PC-3 (cell line): ENCODE measurements around the gene SCN9A. TPM values are rescaled to one million over a fixed set of nuclear protein-coding genes. Genes with fewer than 3 reads are reported as not detected.

Experiments used
- ATAC-seq: fragments of 200-7000 bp; cut with Tn5 transposase; 2 replicates; pipeline ENCODE4 v1.9.1; 2020; ENCODE audit warnings: mild to moderate bottlenecking, moderate library complexity
- BruUV-seq: library from RNA; stranded (reverse); fragments of 400-500 nt; replicated peaks from 2 replicates; lab custom pipeline; 2021; lab: Mats Ljungman, UMichigan
- CTCF ChIA-PET: fragments of 300-600 bp; sonication (Branson Sonifier 250); formaldehyde crosslinking; loops from one replicate; lab custom pipeline; 2022; ENCODE audit warnings: antibody characterized with exemption; lab: Charles Lee
- POLR2A ChIA-PET: fragments of 300-600 bp; sonication (Branson Sonifier 250); formaldehyde crosslinking; loops from one replicate; lab custom pipeline; 2022; ENCODE audit warnings: antibody characterized with exemption; ENCODE audit not compliant: unreplicated experiment; lab: Charles Lee
- DNase-seq: peaks from one replicate; pipeline ENCODE4 v3.0.0-alpha.2; 2015
- H2AFZ ChIP-seq: fragments of 300-600 bp; sonication (generic); 2 replicates; pipeline ENCODE4 v1.6.0; 2016; ENCODE audit warnings: antibody characterized with exemption, low read length
- H3F3A ChIP-seq: fragments of 300-600 bp; sonication (generic); one replicate; pipeline ENCODE4 v1.6.0; 2017; ENCODE audit warnings: antibody characterized with exemption, low read length, control low read depth, mild to moderate bottlenecking; ENCODE audit not compliant: unreplicated experiment
- H3K27ac ChIP-seq: fragments of 300-600 bp; sonication (generic); 2 replicates; pipeline ENCODE4 v1.5.1; 2016; ENCODE audit warnings: mild to moderate bottlenecking, low read length
- H3K27me3 ChIP-seq: fragments of 300-600 bp; sonication (generic); 2 replicates; pipeline ENCODE4 v1.6.1; 2016; ENCODE audit warnings: low read length, mixed read lengths
- H3K36me3 ChIP-seq: fragments of 300-600 bp; sonication (generic); 2 replicates; pipeline ENCODE4 v1.6.1; 2016; ENCODE audit warnings: low read depth, mixed run types, low read length, mixed read lengths
- H3K4me1 ChIP-seq: fragments of 300-600 bp; sonication (generic); 2 replicates; pipeline ENCODE4 v1.5.1; 2016; ENCODE audit warnings: low read length; ENCODE audit not compliant: insufficient read depth
- H3K4me2 ChIP-seq: fragments of 300-600 bp; sonication (generic); 2 replicates; pipeline ENCODE4 v1.6.0; 2016; ENCODE audit warnings: low read length
- H3K4me3 ChIP-seq: fragments of 300-600 bp; sonication (generic); 2 replicates; pipeline ENCODE4 v1.5.1; 2016; ENCODE audit warnings: mild to moderate bottlenecking, low read length, mixed read lengths
- H3K79me2 ChIP-seq: fragments of 300-600 bp; sonication (generic); 2 replicates; pipeline ENCODE4 v1.6.1; 2017; ENCODE audit warnings: low read length, mixed read lengths
- H3K9ac ChIP-seq: fragments of 300-600 bp; sonication (generic); 2 replicates; pipeline ENCODE4 v1.6.0; 2016; ENCODE audit warnings: mild to moderate bottlenecking, low read length
- H3K9me2 ChIP-seq: fragments of 300-600 bp; sonication (generic); replicated peaks from 2 replicates; pipeline ENCODE4 v1.6.1; 2016; ENCODE audit warnings: mixed run types, low read length, mixed read lengths
- H3K9me3 ChIP-seq: fragments of 300-600 bp; sonication (generic); 2 replicates; pipeline ENCODE4 v1.6.1; 2016; ENCODE audit warnings: low read length, mixed read lengths
- H4K20me1 ChIP-seq: fragments of 300-600 bp; sonication (generic); 2 replicates; pipeline ENCODE4 v1.6.1; 2016; ENCODE audit warnings: low read length, mixed read lengths
- CTCF ChIP-seq: fragments of 300-600 bp; sonication (generic); conservative IDR thresholded peaks from 2 replicates; pipeline ENCODE4 v1.5.1; 2017; ENCODE audit warnings: antibody characterized with exemption, low read depth, mild to moderate bottlenecking, low read length
- EZH2 ChIP-seq: fragments of 300-600 bp; sonication (generic); IDR thresholded peaks from one replicate; pipeline ENCODE4 v1.6.1; 2017; ENCODE audit warnings: antibody characterized with exemption, mild to moderate bottlenecking, low read length; ENCODE audit not compliant: unreplicated experiment
- EZH2phosphoT487 ChIP-seq: fragments of 300-600 bp; sonication (generic); IDR thresholded peaks from 2 replicates; pipeline ENCODE4 v1.6.1; 2018; ENCODE audit warnings: mild to moderate bottlenecking, antibody characterized with exemption, low read length, borderline replicate concordance
- intact Hi-C: fragments of 100-400 bp; cut with micrococcal nuclease; formaldehyde crosslinking; loops from 2 replicates; pipeline ENCODE4 v1.9.0; 2023
- total RNA-seq: library from RNA; depleted of rRNA; stranded (reverse); fragments of >200 nt; gene quantifications from 2 replicates; pipeline ENCODE4 v1.2.3, GENCODE V29; 2014

SCN9A gene
- total RNA-seq, 1 experiment from 2014 or later = 7.0 TPM

- Histone ChIP-seq H3K4me1 (peaks cover 22% of the 10 kb centered on the region), H3K79me2 (no peaks in the 10 kb centered on the region), H3K27me3 (no peaks in the 10 kb centered on the region), H3K9ac (no peak overlapping the region), H3K9me2 (no peaks in the 10 kb centered on the region), H3K4me3 (no peak overlapping the region), H4K20me1 (no peaks in the 10 kb centered on the region), H3K36me3 (no peaks in the 10 kb centered on the region), H3F3A (no peaks in the 10 kb centered on the region), H3K9me3 (no peaks in the 10 kb centered on the region), H3K27ac (no peak overlapping the region), H2AFZ (no peak overlapping the region), H3K4me2 (no peak overlapping the region)
- intact Hi-C loops = no loop called here
- no peak for ATAC-seq
- DNase-seq = peak; percentile 57
- TF ChIP-seq EZH2phosphoT487 = no peak
- TF ChIP-seq EZH2 = no peak
- no peak for TF ChIP-seq CTCF
- CTCF ChIA-PET = no interaction called here
- BruUV-seq = no TSS peak
- POLR2A ChIA-PET = interaction anchor here (0.6 kb wide), 1 partner anchor 72 kb away, joined by 3 read pairs; no protein-coding TSS in a partner anchor
Observed at GRCh38 chr2:166338831-166339339, 36.9 kb downstream of the SCN9A start.

- no peak overlapping the region for H3K4me2 ChIP-seq
- POLR2A ChIA-PET = no interaction called here
- peaks cover 32% of the 10 kb centered on the region for H3K4me1 ChIP-seq
- H3K79me2 ChIP-seq = no peaks in the 10 kb centered on the region
- no peak overlapping the region for H3K4me3 ChIP-seq
- H3K9ac ChIP-seq = no peak overlapping the region
- BruUV-seq = no TSS peak
- no peaks in the 10 kb centered on the region for H3K27me3 ChIP-seq
- CTCF ChIA-PET = no interaction called here
- H3K9me3 ChIP-seq = no peaks in the 10 kb centered on the region
- intact Hi-C loops = no loop called here
- TF ChIP-seq EZH2phosphoT487 = no peak
- no peak for TF ChIP-seq CTCF
- TF ChIP-seq EZH2 = no peak
- H4K20me1 ChIP-seq = no peaks in the 10 kb centered on the region
- no peaks in the 10 kb centered on the region for H3K36me3 ChIP-seq
- ATAC-seq = no peak
- no peaks in the 10 kb centered on the region for H3F3A ChIP-seq
- no peak for DNase-seq
- no peak overlapping the region for H3K27ac ChIP-seq
- no peak overlapping the region for H2AFZ ChIP-seq
- no peaks in the 10 kb centered on the region for H3K9me2 ChIP-seq
Observed at GRCh38 chr2:166337932-166338331, 37.8 kb downstream of the SCN9A start.

GRCh38 chr2:166335284-166335683 lies 40.5 kb downstream of the SCN9A start:
- no peaks in the 10 kb centered on the region for H3K27me3 ChIP-seq
- H3K4me3 ChIP-seq = no peak overlapping the region
- no peak overlapping the region for H3K9ac ChIP-seq
- no peak overlapping the region for H3K27ac ChIP-seq
- DNase-seq (peak; percentile 25), ATAC-seq (no peak)
- H3K9me3 ChIP-seq = no peaks in the 10 kb centered on the region
- H4K20me1 ChIP-seq = no peaks in the 10 kb centered on the region
- H3K79me2 ChIP-seq = no peaks in the 10 kb centered on the region
- no peak overlapping the region for H2AFZ ChIP-seq
- H3K36me3 ChIP-seq = no peaks in the 10 kb centered on the region
- H3K9me2 ChIP-seq = no peaks in the 10 kb centered on the region
- no TSS peak for BruUV-seq
- peaks cover 7% of the 10 kb centered on the region for H3F3A ChIP-seq
- ChIA-PET CTCF (no interaction called here), POLR2A (no interaction called here)
- H3K4me1 ChIP-seq = peaks cover 51% of the 10 kb centered on the region
- H3K4me2 ChIP-seq = no peak overlapping the region
- intact Hi-C loops = no loop called here
- TF ChIP-seq EZH2 (no peak), EZH2phosphoT487 (no peak), CTCF (no peak)
